SK-N-SH treated with all-trans-retinoic acid at 6 μM for 48 hours (cell line): ENCODE measurements around the gene PLD5.

ENCODE experiments used
- ISL1 ChIP-seq: fragments of 250-450 bp; sonication (Bioruptor Pico); IDR thresholded peaks from 2 replicates; pipeline ENCODE4 v2.1.2; 2022; ENCODE audit warnings: mild to moderate bottlenecking, moderate library complexity
- RARB ChIP-seq: fragments of 250-450 bp; sonication (Bioruptor Pico); IDR thresholded peaks from 2 replicates; pipeline ENCODE4 v1.8.0; 2021; ENCODE audit warnings: mild to moderate bottlenecking, moderate library complexity
- ZFP30 ChIP-seq: fragments of 450-650 bp; formaldehyde crosslinking; IDR thresholded peaks from 2 replicates; pipeline ENCODE4 v1.5.0; 2022; ENCODE audit warnings: mild to moderate bottlenecking, moderate library complexity

DNA sequence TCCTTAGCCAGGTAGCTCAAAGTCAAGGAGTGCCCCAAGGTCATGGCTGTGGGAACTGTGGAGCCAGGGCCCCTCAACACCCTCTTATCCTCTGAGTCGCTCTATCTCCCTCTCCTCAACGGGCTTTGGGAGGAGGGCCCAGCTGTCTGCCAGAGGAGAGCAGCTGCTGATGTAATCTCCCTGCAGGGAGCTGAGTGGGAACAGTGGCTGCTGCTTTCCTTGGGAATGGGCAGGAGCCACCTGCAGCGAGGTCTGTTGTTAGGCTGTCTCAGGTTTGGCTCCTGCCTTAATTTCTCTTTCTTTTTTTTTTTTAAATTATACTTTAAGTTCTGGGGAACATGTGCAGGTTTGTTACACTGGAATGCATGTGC lies 466.8 kb downstream of the PLD5 start:
- TF ChIP-seq ZFP30 (CRISPR knock-in tag) (no peak), RARB (CRISPR knock-in tag) (no peak), ISL1 (no peak)
